Natural killer cell (primary cell): ENCODE data around the gene GMPS. TPM values are rescaled to one million over a fixed set of nuclear protein-coding genes. Genes with fewer than 3 reads are reported as not detected.

Experiments
- ATAC-seq, 3 donors: fragments of 150-1000 bp in 2 of 3; fragments of 200-7000 bp in 1 of 3; cut with Tn5 transposase; 1 replicate in 1 of 3; 2 replicates in 2 of 3; pipeline ENCODE4 v1.10.0; 2021; ENCODE audit warnings: mild to moderate bottlenecking in 2 of 3, moderate library complexity in 2 of 3
- DNase-seq, 2 donors: peaks; one replicate each; pipeline versions ENCODE4 v3.0.0 to v3.0.0-alpha.2; 2013 to 2021; ENCODE audit warnings: mixed read lengths in 1 of 2
- H3K27ac ChIP-seq: one replicate; pipeline ENCODE4 v1.5.1; 2013; ENCODE audit warnings: mild to moderate bottlenecking, low read length
- H3K27me3 ChIP-seq: one replicate; pipeline ENCODE4 v1.6.1; 2013; ENCODE audit warnings: low read length; ENCODE audit not compliant: control insufficient read depth, insufficient read depth
- H3K36me3 ChIP-seq: one replicate; pipeline ENCODE4 v1.6.1; 2013; ENCODE audit warnings: low read length; ENCODE audit not compliant: control insufficient read depth, insufficient read depth
- H3K4me1 ChIP-seq: one replicate; pipeline ENCODE4 v1.6.1; 2013; ENCODE audit warnings: low read length; ENCODE audit not compliant: control insufficient read depth, insufficient read depth
- H3K4me3 ChIP-seq: one replicate; pipeline ENCODE4 v1.5.1; 2013; ENCODE audit warnings: low read length
- H3K9me3 ChIP-seq: one replicate; pipeline ENCODE4 v1.6.1; 2013; ENCODE audit warnings: low read length; ENCODE audit not compliant: control insufficient read depth, insufficient read depth
- H3K27ac Mint-ChIP-seq, 2 donors: one replicate each; pipeline ENCODE4 v1.8.0; 2022; ENCODE audit warnings: mild to moderate bottlenecking in 2 of 2, mixed read lengths in 2 of 2, moderate library complexity in 1 of 2
- H3K27me3 Mint-ChIP-seq, 2 donors: one replicate each; pipeline ENCODE4 v1.8.0; 2022; ENCODE audit warnings: low read depth in 2 of 2, mixed read lengths in 2 of 2
- H3K36me3 Mint-ChIP-seq: one replicate; pipeline ENCODE4 v1.8.0; 2022; ENCODE audit warnings: mixed read lengths
- H3K4me1 Mint-ChIP-seq, 2 donors: one replicate each; pipeline ENCODE4 v1.8.0; 2022; ENCODE audit warnings: mixed read lengths in 2 of 2
- H3K4me3 Mint-ChIP-seq: one replicate; pipeline ENCODE4 v1.8.0; 2022; ENCODE audit warnings: mild to moderate bottlenecking, moderate library complexity, mixed read lengths
- H3K9me3 Mint-ChIP-seq, 2 donors: one replicate each; pipeline ENCODE4 v1.8.0; 2022; ENCODE audit warnings: mixed read lengths in 2 of 2
- CTCF ChIP-seq: fragments of 200-600 bp; IDR thresholded peaks from one replicate; pipeline ENCODE4 v1.8.0; 2022; ENCODE audit warnings: antibody characterized with exemption
- WGBS: methylation state at CpG from one replicate; pipeline ENCODE4 v1.1.7; 2013; ENCODE audit warnings: missing lambda C conversion rate; ENCODE audit not compliant: insufficient coverage; 5-methylcytosine and 5-hydroxymethylcytosine counted together
- intact Hi-C: fragments of 100-400 bp; cut with micrococcal nuclease; formaldehyde crosslinking; loops from one replicate; pipeline ENCODE4 v1.14.2; 2022
- total RNA-seq, 4 donors: library from RNA; stranded (reverse); fragments of 120-200 nt in 1 of 4; gene quantifications; one replicate each; pipeline versions ENCODE4 v1.2.3 to v1.2.4, GENCODE V29; 2013 to 2022

The GMPS gene
- total RNA-seq, 3 donors from 2014 or later (not counting 1 experiment from before 2014, with no cell fraction given), result 36.7 to 49.7 (median 45.4) TPM

- DNase-seq (no peak), ATAC-seq (no peak)
- Mint-ChIP-seq H3K9me3 (no peaks in the 10 kb centered on the region), H3K4me1 (no peaks in the 10 kb centered on the region), H3K27ac (no peak overlapping the region), H3K27me3 (no peaks in the 10 kb centered on the region), H3K4me3 (no peak overlapping the region), H3K36me3 (no peaks in the 10 kb centered on the region)
- Histone ChIP-seq H3K4me3 (no peak overlapping the region), H3K9me3 (no peaks in the 10 kb centered on the region), H3K4me1 (no peaks in the 10 kb centered on the region), H3K27me3 (no peaks in the 10 kb centered on the region), H3K36me3 (no peaks in the 10 kb centered on the region), H3K27ac (no peak overlapping the region)
- TF ChIP-seq CTCF, result no peak
- intact Hi-C loops, result no loop called here
- WGBS, result 100% methylated on average over 2 of the region's 3 CpGs
Observed at GRCh38 chr3:155981669-155982068, 111.2 kb downstream of the GMPS start.

GRCh38 chr3:155983834-155984474 is 113.5 kb downstream of the GMPS start:
- no peak overlapping the region for H3K4me3 Mint-ChIP-seq

DNA sequence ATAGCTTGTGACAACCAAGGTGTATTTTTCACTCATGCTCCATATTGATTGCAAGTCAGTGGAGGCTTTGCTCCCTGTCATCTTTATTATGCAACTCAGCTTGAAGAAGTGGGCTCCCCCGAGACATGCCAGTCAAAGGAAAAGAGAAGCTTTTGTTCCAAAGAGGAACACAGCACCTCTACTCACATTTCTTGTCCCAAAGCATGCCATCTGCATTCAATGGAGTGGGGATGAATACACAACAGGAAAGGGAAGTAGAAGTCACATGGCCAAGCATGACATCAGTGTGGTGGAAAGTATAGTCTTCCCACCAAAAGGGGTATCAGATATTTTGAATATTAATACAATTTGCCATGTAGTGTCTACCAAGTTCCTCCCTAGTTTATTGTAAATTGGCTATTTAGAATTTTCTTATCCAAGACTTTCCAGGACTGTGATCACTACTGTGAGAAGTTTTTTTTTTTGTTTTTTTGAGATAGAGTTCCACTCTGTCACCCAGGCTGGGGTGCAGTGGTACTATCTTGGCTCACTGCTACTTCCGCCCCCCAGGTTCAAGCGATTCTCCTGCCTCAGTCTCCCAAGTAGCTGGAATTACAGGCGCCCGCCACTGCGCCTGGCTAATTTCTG is 114.5 kb downstream of the GMPS start:
- TF ChIP-seq CTCF, result no peak
- no peaks in the 10 kb centered on the region for H3K36me3 Mint-ChIP-seq
- WGBS, result 94% methylated on average over 6 of the region's 6 CpGs
- intact Hi-C loops, result no loop called here
- peaks cover 2 to 5% of the 10 kb centered on the region in 2 donors for H3K27me3 Mint-ChIP-seq
- Histone ChIP-seq H3K4me1 (no peaks in the 10 kb centered on the region), H3K9me3 (no peaks in the 10 kb centered on the region), H3K27ac (no peak overlapping the region), H3K4me3 (no peak overlapping the region), H3K27me3 (no peaks in the 10 kb centered on the region), H3K36me3 (no peaks in the 10 kb centered on the region)
- DNase-seq (no peak), ATAC-seq (no peak)
- no peaks in the 10 kb centered on the region for H3K9me3 Mint-ChIP-seq
- H3K4me1 Mint-ChIP-seq, result no peaks in the 10 kb centered on the region
- no peak overlapping the region for H3K4me3 Mint-ChIP-seq
- no peak overlapping the region for H3K27ac Mint-ChIP-seq

More at GRCh38 chr3:155983834-155984474, 113.5 kb downstream of the GMPS start:
- Histone ChIP-seq H3K4me3 (no peak overlapping the region), H3K9me3 (no peaks in the 10 kb centered on the region), H3K27me3 (no peaks in the 10 kb centered on the region), H3K4me1 (no peaks in the 10 kb centered on the region), H3K27ac (no peak overlapping the region), H3K36me3 (no peaks in the 10 kb centered on the region)
- no peak for ATAC-seq
- no peaks in the 10 kb centered on the region for H3K36me3 Mint-ChIP-seq
- H3K4me1 Mint-ChIP-seq, result no peaks in the 10 kb centered on the region
- DNase-seq, result no peak
- H3K9me3 Mint-ChIP-seq, result no peaks in the 10 kb centered on the region
- peaks cover 2 to 5% of the 10 kb centered on the region in 2 donors for H3K27me3 Mint-ChIP-seq
- H3K27ac Mint-ChIP-seq, result no peak overlapping the region
- WGBS, result 83% methylated on average over 1 of the region's 1 CpG
- intact Hi-C loops, result no loop called here
- TF ChIP-seq CTCF, result no peak

GRCh38 chr3:155989536-155989935 is 119.1 kb downstream of the GMPS start:
- H3K27me3 ChIP-seq, result no peaks in the 10 kb centered on the region
- H3K36me3 Mint-ChIP-seq, result no peaks in the 10 kb centered on the region
- H3K9me3 ChIP-seq, result no peaks in the 10 kb centered on the region
- intact Hi-C loops, result no loop called here
- H3K27ac ChIP-seq, result no peak overlapping the region
- no peak overlapping the region for H3K27ac Mint-ChIP-seq
- no peak for TF ChIP-seq CTCF
- H3K27me3 Mint-ChIP-seq, result peaks cover 2 to 5% of the 10 kb centered on the region in 2 donors
- no peak overlapping the region for H3K4me3 ChIP-seq
- H3K4me1 Mint-ChIP-seq, result no peaks in the 10 kb centered on the region
- no peaks in the 10 kb centered on the region for H3K4me1 ChIP-seq
- DNase-seq, result no peak
- no peak overlapping the region for H3K4me3 Mint-ChIP-seq
- no peak for ATAC-seq
- H3K36me3 ChIP-seq, result no peaks in the 10 kb centered on the region
- H3K9me3 Mint-ChIP-seq, result no peaks in the 10 kb centered on the region
